Stimulated activated CD4-positive, alpha-beta T cell treated with anti-CD3 and anti-CD28 coated beads, Interleukin-1b, Interleukin-23, amount 100 ng/mL, for 1 hour (primary cell): Measurements from ENCODE around the gene GON7.
"Not testable (repeated sequence)": the region's sequence is repeated elsewhere in the genome, so short reads cannot be mapped to it uniquely, and the experiment has no call there.

Source experiments
- DNase-seq, 2 donors: peaks; one replicate each; pipeline ENCODE4 v3.0.0-alpha.2; 2020; ENCODE audit warnings: low read depth in 2 of 2

The GON7 gene

GRCh38 chr14:93206793-93207467 lies at the start of gene GON7, which contains the start of gene UBR7:
Gene GON7 (minus strand): TSS chr14:93207065. CDS start chr14:93207037, 28 bp downstream.
Gene UBR7 (plus strand): TSS chr14:93207256. CDS start chr14:93207292, 36 bp downstream.
- DNase-seq: peak; percentile 47 to 68

- DNase-seq: no peak
Measured at GRCh38 chr14:93249128-93249831, 42.4 kb upstream of the GON7 start.

- no peak for DNase-seq
Measured at GRCh38 chr14:93246534-93246933, 39.7 kb upstream of the GON7 start.

GRCh38 chr14:93245764-93246420 lies 39.0 kb upstream of the GON7 start:
- no peak for DNase-seq

GRCh38 chr14:93240678-93241000 lies 33.8 kb upstream of the GON7 start:
- DNase-seq: no peak

- no peak for DNase-seq
Measured at GRCh38 chr14:93239869-93240677, 33.2 kb upstream of the GON7 start.

- DNase-seq: no peak
Measured at GRCh38 chr14:93234798-93235197, 27.9 kb upstream of the GON7 start.

- not testable (repeated sequence) for DNase-seq
Measured at GRCh38 chr14:93233078-93233477, 26.2 kb upstream of the GON7 start.

GRCh38 chr14:93232159-93232558 lies 25.3 kb upstream of the GON7 start:
- no peak for DNase-seq

- no peak for DNase-seq
Measured at GRCh38 chr14:93231129-93231979, 24.5 kb upstream of the GON7 start.

- no peak for DNase-seq
Measured at GRCh38 chr14:93230539-93230938, 23.7 kb upstream of the GON7 start.

- DNase-seq: no peak
Measured at GRCh38 chr14:93228550-93228949, 21.7 kb upstream of the GON7 start.

- no peak for DNase-seq
Measured at GRCh38 chr14:93223565-93223964, 16.7 kb upstream of the GON7 start.

- DNase-seq: no peak
Measured at GRCh38 chr14:93220509-93220908, 13.6 kb upstream of the GON7 start.

- no peak for DNase-seq
Measured at GRCh38 chr14:93219103-93219726, 12.3 kb upstream of the GON7 start.

- DNase-seq: no peak
Measured at GRCh38 chr14:93214598-93214997, 7.7 kb upstream of the GON7 start.

- no peak for DNase-seq
Measured at GRCh38 chr14:93212432-93212831, 5.6 kb upstream of the GON7 start.

GRCh38 chr14:93207468-93208308 lies 823 bp upstream of the GON7 start:
- no peak for DNase-seq

GRCh38 chr14:93201155-93201704 lies 5.6 kb downstream of the GON7 start:
- DNase-seq: no peak
